Measurements from ENCODE around the gene PNLIPRP1.

PNLIPRP1 gene

DNA sequence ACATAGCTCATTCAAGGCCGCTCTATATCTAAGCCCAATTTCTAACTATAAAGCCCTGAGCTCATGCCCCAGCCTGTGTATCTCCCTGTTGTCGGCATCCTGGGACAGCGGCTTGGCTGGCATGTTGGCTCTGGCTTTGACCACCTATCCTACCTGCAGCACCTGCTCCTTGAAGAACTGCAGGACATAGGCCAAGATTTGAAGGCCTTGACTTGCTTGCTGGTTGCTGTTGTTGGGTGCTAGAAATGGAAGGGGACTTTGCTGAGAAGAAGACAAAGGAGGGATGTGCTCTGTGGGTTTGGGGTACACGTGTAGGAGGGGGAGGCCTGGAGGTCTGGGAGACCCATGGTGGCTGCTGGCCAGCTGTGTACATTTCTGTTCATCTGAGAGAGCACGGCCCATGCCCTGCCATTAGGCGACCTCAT, 41.1 kb downstream of the PNLIPRP1 start:
- DNase-seq (ENCODE audit: low read depth in 2 of 2) = no peak

DNA sequence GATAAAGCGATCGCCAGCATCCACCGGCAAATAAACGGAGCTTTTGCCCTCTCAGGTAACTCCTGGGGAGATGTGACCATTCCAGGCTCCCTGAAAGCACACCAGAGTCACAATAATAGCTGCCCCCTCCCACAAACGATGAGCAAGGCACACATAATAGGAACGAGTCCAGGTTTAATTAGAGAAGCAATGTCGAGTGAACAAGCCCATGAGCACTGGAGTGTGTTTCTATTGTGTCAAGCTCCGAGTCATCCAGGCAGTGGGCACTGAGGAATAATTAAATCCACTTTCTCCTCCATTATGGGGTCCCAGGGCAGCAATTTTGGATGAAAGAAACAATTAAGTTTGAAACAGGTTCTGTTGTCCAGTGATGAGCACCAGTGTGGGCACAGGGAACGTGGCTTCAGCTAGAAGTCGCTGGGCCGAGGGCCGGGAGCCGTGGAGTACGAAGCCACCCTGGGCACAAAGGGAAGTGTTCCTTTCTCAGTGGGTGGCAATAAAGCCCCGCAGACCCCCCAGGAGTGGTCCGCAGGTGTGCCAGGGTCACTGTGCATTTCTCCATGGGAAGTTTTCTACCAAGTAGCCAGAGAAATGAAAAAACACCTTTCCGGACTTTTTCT, 41.9 kb downstream of the PNLIPRP1 start:
- no peak for DNase-seq (ENCODE audit: low read depth in 2 of 2)

DNA sequence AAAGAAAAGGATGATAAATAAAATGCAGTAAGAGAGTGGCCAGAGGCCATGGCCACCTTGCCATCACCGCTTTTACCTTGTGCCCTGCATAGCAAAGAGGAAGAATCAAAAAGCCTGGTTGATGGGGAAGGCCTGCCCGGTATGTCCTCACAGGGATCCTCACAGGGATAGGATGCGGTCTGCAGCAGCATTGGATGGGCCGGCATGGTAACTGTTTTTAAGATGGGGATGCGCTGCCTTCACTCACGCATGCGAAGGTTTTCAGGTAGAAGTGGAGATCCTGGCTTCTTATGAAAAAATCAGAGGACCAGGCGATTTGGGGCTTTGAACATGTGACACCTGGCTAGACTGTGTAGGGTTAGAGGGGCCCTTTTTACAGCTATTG, 42.4 kb downstream of the PNLIPRP1 start:
- DNase-seq (ENCODE audit: low read depth in 2 of 2) = no peak

DNA sequence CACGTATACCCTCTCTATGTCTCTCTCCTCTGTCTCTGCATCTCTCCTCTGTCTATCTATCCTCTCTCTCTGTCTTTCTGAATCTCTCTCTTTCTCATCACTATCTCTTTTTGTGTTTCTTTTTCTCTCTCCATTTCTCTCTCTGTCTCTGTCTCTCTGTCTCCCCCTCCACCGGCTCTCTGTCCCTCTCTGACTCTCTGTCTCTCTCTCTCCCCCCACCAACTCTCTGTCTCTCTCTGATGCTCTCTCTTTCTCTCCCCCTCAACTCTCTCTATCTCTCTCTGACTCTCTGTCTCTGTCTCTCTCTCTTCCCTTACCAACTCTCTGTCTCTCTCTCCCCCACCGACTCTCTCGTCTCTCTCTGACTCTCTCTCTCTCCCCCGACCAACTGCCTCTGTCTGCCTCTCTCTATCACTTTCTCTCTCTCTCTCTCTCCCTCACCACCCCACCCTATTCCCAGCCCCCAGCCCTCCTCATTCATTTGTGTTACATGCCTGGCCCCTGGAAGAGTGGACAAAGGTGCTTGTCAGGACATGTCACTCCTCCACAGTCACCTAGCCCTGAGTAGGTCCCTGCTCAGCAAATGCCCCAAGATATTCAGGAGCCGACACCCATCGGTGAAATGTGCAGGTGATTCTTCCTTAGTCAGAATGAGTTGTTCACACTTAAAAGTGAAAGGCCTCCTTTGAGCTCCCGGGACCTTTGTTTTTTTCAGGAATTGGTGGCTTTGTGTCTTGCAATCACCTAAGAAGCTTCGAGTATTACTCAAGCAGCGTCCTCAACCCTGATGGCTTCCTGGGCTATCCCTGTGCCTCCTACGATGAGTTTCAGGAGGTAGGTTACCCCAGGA, 43.6 kb downstream of the PNLIPRP1 start:
- no peak for DNase-seq (ENCODE audit: low read depth in 2 of 2)

DNA sequence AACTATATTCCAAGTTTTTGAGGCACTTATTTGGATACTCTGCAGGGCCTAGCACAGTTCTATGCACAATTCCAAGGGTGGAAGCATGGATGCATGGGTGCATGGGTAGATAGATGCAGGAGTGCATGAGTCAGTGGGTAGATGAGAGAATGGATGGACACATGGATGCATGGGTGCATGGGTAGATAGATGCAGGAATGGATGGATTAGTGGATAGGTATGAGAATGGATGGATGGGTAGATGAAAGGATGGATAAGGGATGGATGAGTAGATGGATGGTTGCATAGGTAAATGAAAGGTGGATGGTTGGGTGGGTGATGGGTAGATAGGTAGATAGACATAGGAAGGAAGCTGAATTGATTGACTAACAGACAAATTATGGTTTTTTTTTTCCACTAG, 45.6 kb downstream of the PNLIPRP1 start:
- no peak for DNase-seq (ENCODE audit: low read depth in 2 of 2)

DNA sequence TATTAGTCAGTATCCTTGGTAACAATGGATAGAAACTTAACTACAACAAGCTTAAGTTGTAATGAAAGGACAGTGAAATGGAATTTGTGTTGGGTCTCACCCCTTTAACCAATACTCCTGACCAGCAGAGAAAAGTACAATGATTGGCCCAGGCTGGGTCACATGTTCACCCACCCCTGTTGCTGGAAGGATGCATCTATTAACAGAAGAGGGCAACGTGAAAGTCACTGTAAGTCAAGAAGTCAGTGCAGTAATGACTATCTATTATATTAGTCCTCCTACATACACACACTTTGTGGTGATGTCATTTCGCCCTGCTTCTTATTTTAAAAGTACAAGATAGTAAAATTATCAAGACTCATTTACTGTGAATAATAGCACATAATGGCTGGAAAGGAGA, 46.2 kb downstream of the PNLIPRP1 start:
- no peak for DNase-seq (ENCODE audit: low read depth in 2 of 2)

DNA sequence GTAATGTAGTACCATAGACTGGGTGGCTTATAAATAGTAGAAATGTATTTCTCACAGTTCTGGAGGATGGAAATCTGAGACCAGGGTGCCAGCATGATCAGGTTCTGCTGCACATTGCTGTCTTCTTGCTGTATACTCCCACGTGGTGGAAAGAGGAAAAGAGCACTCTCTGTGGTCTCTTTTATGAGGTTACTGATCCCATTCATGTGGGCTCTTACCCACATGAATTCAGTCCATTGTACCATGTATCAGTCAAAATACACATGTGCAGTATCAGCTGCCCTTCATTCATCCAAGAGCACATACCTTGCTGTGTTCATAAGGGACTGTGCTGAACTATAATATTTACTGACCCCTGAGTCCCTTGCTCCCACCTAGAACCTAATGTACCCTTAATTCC, 47.1 kb downstream of the PNLIPRP1 start:
- DNase-seq (ENCODE audit: low read depth in 2 of 2) = no peak

DNA sequence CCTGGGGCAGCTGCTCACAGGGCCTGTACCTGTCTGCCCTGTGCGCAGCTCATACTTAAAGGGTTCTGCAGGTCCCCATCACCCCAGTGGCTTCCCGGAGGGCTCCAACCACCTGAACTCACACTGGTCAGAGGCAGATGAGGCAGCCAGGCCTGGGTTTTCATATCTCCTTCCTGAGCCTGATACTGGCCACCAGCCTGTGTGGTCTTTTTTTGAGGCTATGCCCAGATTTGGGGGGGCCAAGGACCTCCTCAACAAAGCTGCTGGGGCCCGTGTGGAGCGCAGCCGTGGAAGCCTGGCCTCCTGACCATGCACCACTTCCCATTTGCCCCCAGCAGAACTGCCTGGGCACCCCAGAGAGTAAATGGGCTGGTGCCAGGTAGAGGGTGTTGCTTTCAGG, 55.7 kb downstream of the PNLIPRP1 start:
- no peak for DNase-seq (ENCODE audit: low read depth in 2 of 2)

DNA sequence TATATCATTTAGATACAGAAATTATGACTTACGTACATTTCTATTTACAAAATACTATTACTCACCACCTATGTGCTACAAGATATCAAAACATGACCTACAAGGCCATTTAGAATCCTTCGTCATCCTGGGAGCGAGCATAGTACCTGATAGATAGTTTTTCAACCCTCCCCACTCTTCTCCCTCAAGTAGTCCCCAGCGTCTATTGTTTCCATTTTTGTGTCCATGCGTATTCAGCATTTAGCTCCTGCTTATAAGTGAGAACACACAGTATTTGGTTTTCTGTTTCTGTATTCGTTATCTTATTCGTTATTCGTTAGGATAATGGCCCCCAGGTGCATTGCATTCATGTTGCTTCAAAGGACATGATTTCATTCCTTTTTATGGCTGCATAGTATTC, 58.1 kb downstream of the PNLIPRP1 start:
- DNase-seq (ENCODE audit: low read depth in 2 of 2) = no peak

DNA sequence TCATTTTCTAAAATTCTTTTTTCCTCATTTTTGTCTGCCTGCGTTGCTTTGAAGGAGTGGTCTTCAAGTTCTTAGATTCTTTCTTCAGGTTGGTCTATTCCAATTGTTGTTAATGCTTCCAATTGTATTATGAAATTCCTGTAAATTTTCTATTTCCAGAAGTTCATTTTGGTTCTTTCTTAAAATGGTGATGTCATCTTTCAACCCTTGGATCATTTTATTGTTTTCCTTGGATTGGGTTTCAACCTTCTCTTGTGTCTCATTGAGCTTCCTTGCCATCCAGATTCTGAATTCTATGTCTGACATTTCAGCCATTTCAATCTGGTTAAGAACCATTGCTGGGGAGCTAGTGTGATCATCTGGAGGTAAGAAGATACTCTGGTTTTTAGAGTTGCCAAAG, 63.1 kb downstream of the PNLIPRP1 start:
- DNase-seq (ENCODE audit: low read depth in 2 of 2) = no peak

DNA sequence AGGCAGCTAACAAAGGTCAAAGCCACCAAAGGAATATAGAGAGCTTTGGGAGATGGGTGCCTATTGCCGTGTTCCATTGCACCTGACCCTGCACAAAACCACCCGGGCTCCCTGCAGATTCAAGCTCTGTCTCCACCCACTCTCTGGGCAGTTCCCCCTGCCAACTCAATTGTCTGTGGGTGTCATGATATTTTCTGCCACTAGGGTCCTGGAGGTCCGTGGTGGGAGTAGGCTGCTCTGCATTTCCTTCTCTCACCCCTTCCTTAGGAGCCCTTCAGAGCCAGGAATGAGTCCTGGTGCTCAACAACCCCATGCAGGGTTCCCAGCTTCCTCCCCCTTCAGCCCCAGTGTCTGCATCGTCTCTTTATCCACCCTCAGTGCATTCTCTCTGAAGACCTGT, 64.1 kb downstream of the PNLIPRP1 start:
- DNase-seq (ENCODE audit: low read depth in 2 of 2) = no peak

DNA sequence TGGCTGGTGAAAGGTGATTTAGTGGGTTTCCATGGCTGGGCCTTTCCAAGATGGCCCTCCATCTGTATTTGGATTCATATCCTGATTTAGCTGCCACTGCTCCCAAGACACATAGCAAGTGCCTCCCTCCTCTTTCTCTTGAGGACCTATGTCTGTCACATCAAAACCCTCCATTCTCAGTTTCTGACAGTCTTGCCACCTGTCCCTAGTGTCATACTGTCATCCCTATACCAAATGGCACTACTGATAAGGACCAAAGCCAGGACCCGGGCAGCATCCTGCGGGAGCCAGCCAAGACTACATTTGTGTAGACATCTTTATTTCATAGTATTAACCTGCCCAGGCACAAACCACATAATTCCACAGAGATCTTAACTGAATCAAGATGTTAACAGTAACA, 64.8 kb downstream of the PNLIPRP1 start:
- DNase-seq (ENCODE audit: low read depth in 2 of 2) = no peak

DNA sequence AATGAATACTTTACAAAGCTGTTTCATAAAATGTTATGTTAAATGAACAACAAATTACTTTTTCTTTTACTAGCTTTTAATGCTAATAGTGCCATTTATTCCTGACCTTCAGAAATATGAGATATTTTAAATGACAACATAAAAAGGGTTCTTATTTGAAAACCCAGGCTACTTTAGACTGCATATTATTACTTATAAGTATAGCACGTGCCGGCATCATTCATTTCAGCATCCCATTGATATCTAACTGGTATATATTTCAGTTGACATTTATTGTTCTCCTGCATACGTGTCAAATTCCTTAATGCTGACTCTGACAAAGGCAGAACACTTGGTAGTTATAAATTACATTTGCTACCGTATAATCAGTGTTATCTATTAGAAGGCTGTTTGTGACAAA, 65.3 kb downstream of the PNLIPRP1 start:
- DNase-seq (ENCODE audit: low read depth in 2 of 2) = no peak

DNA sequence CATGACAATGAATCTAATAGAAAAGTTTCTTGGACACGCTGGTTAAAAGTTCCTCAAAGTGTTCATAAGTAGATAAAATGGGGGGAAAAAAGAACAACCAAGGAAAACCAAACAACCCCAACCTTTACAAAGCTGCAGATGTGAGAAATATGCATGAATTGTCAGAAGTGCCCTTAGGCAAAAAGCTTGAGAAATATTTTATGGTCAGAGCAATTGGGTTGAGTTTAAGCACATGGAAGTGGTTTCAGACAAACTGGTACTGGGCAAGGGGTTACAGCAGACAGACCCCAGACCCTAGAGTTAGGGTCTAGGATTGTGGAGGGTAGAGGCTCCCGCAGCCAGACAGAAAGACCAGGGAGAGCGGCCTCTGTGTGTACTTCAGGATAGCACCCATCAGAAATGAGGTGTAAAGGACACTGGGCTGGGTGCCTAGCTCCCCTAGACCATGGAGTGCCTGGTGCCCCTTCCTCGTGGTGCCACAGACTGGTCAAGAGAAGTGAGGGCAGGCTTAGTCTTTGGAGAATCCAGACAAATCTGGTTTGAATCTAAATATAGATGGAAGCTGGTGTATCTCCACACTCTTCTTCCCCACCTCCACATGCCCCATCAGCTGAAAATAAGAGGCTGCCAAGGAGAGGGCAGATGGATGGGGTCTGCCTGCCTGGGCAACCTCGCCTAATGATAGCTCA, 67.2 kb downstream of the PNLIPRP1 start:
- DNase-seq (ENCODE audit: low read depth in 2 of 2) = no peak

All from stimulated activated CD8-positive, alpha-beta memory T cell treated with anti-CD3 and anti-CD28 coated beads, Interleukin-15, amount 100 ng/mL, for 4 hours (primary cell).